GM13976 (cell line): Measurements from ENCODE around the gene PARVB.

Experiments
- DNase-seq: peaks from one replicate; pipeline ENCODE4 v3.0.0; 2012; ENCODE audit warnings: low spot score
- CTCF ChIP-seq: IDR thresholded peaks from 2 replicates; pipeline ENCODE4 v1.5.1; 2012; ENCODE audit warnings: borderline replicate concordance, mild to moderate bottlenecking; ENCODE audit not compliant: insufficient read depth; ENCODE audit errors: extremely low read depth, missing control alignments, control extremely low read depth
- in situ Hi-C: fragments of 300-500 bp; cut with MboI; formaldehyde crosslinking; loops from one replicate; pipeline ENCODE4 v1.12.0; 2022; ENCODE audit warnings: low sequenced_read_pairs, mixed read lengths, inconsistent platforms; ENCODE audit not compliant: unreplicated experiment

PARVB gene

GRCh38 chr22:43996170-43996980 is 27.7 kb upstream of the PARVB start:
- no peak for TF ChIP-seq CTCF
- in situ Hi-C loops, result loop anchor here (10.0 to 25.0 kb wide), 3 partner anchors 88 to 641 kb away; no protein-coding TSS in a partner anchor

GRCh38 chr22:43996981-43997265 is 27.2 kb upstream of the PARVB start:
- no peak for DNase-seq
- in situ Hi-C loops, result loop anchor here (10.0 to 25.0 kb wide), 3 partner anchors 88 to 640 kb away; no protein-coding TSS in a partner anchor
- no peak for TF ChIP-seq CTCF

More at GRCh38 chr22:43996170-43996980, 27.7 kb upstream of the PARVB start:
- peak; percentile 90 for DNase-seq

- TF ChIP-seq CTCF, result no peak
- in situ Hi-C loops, result loop anchor here (10.0 to 25.0 kb wide), 3 partner anchors 86 to 639 kb away; no protein-coding TSS in a partner anchor
- DNase-seq, result no peak
Measured at GRCh38 chr22:43998679-43999264, 25.3 kb upstream of the PARVB start.

- TF ChIP-seq CTCF, result no peak
- no peak for DNase-seq
- in situ Hi-C loops, result loop anchor here (10.0 to 25.0 kb wide), 3 partner anchors 85 to 638 kb away; no protein-coding TSS in a partner anchor
Measured at GRCh38 chr22:43999378-43999777, 24.7 kb upstream of the PARVB start.

GRCh38 chr22:44000123-44000522 is 24.0 kb upstream of the PARVB start:
- in situ Hi-C loops, result no loop called here
- no peak for TF ChIP-seq CTCF
- no peak for DNase-seq

GRCh38 chr22:44001521-44001920 is 22.6 kb upstream of the PARVB start:
- DNase-seq, result no peak
- no peak for TF ChIP-seq CTCF
- in situ Hi-C loops, result no loop called here
